SK-N-SH (cell line): ENCODE results near the gene ARHGAP4. TPM values are rescaled to one million over a fixed set of nuclear protein-coding genes. Genes with fewer than 3 reads are reported as not detected.

Experiments
- CTCF ChIA-PET: fragments of 300-600, 350-600 bp; formaldehyde crosslinking; extraction: SDS; loops from one replicate; lab custom pipeline; 2021; lab: Yijun Ruan, JAX
- POLR2A ChIA-PET: fragments of 350-600 bp; sonication (Branson Sonifier 250); formaldehyde crosslinking; extraction: SDS; loops from one replicate; lab custom pipeline; 2020; ENCODE audit warnings: antibody characterized with exemption, inconsistent platforms; lab: Yijun Ruan, JAX
- DNase-seq: peaks from one replicate; pipeline ENCODE4 v3.0.0; 2012
- H2AFZ ChIP-seq: fragments of 200-600 bp; sonication (generic); 2 replicates; pipeline ENCODE4 v1.8.1; 2016; ENCODE audit warnings: antibody characterized with exemption, mild to moderate bottlenecking, low read depth
- H3F3A ChIP-seq: fragments of 200-600 bp; sonication (generic); replicated peaks from 2 replicates; pipeline ENCODE3; 2016; ENCODE audit warnings: antibody characterized with exemption, mild to moderate bottlenecking; ENCODE audit not compliant: insufficient read depth
- H3K27ac ChIP-seq, 2 experiments: fragments of 200-500 bp in 1 of 2; fragments of 200-600 bp in 1 of 2; sonication (Bioruptor generic) in 1 of 2; sonication (generic), shearing (Covaris generic) in 1 of 2; 2 replicates each; pipeline versions ENCODE4 v1.5.1 to v1.6.1; 2014 to 2016; ENCODE audit warnings: low read depth in 2 of 2, inconsistent platforms in 1 of 2, low read length in 1 of 2, mild to moderate bottlenecking in 1 of 2, mixed read lengths in 1 of 2
- H3K27me3 ChIP-seq: fragments of 200-600 bp; sonication (generic), shearing (Covaris generic); 2 replicates; pipeline ENCODE4 v1.6.1; 2016; ENCODE audit warnings: mixed run types; ENCODE audit not compliant: insufficient read depth
- H3K36me3 ChIP-seq, 2 experiments: fragments of 200-500 bp in 1 of 2; fragments of 200-600 bp in 1 of 2; sonication (Bioruptor generic) in 1 of 2; sonication (generic) in 1 of 2; replicated peaks in 1 of 2; 2 replicates each; pipeline versions ENCODE3 to v1.5.1; 2014 to 2016; ENCODE audit warnings: low read length in 1 of 2, mild to moderate bottlenecking in 1 of 2; ENCODE audit not compliant: insufficient read depth in 2 of 2, control insufficient read depth in 1 of 2
- H3K4me1 ChIP-seq, 2 experiments: fragments of 200-500 bp in 1 of 2; fragments of 200-600 bp in 1 of 2; sonication (Bioruptor generic) in 1 of 2; sonication (generic), shearing (Covaris generic) in 1 of 2; 2 replicates each; pipeline versions ENCODE4 v1.5.1 to v1.6.1; 2014 to 2016; ENCODE audit warnings: low read depth in 1 of 2, low read length in 1 of 2, mixed run types in 1 of 2; ENCODE audit not compliant: insufficient read depth in 2 of 2, control insufficient read depth in 1 of 2
- H3K4me2 ChIP-seq: fragments of 200-600 bp; sonication (generic), shearing (Covaris generic); 2 replicates; pipeline ENCODE4 v1.6.1; 2017; ENCODE audit warnings: mixed run types
- H3K4me3 ChIP-seq, 2 experiments: fragments of 200-500 bp in 1 of 2; fragments of 200-600 bp in 1 of 2; sonication (Bioruptor generic) in 1 of 2; sonication (generic), shearing (Covaris generic) in 1 of 2; 2 replicates each; pipeline versions ENCODE4 v1.5.1 to v1.8.1; 2014 to 2016; ENCODE audit warnings: low read depth in 2 of 2, inconsistent platforms in 1 of 2, low read length in 1 of 2, mild to moderate bottlenecking in 1 of 2, mixed read lengths in 1 of 2, moderate library complexity in 1 of 2
- H3K79me2 ChIP-seq: fragments of 200-600 bp; sonication (generic); 2 replicates; pipeline ENCODE4 v1.8.1; 2017; ENCODE audit warnings: mild to moderate bottlenecking; ENCODE audit not compliant: insufficient read depth
- H3K9ac ChIP-seq: fragments of 200-600 bp; sonication (generic); 2 replicates; pipeline ENCODE4 v1.6.1; 2017; ENCODE audit warnings: mixed run types
- H3K9me2 ChIP-seq: fragments of 200-600 bp; sonication (generic); 2 replicates; pipeline ENCODE4 v1.6.1; 2017; ENCODE audit warnings: mixed run types
- H3K9me3 ChIP-seq: fragments of 200-600 bp; sonication (generic); 2 replicates; pipeline ENCODE4 v1.6.1; 2017; ENCODE audit warnings: mixed run types, mild to moderate bottlenecking, moderate library complexity
- H4K20me1 ChIP-seq: fragments of 200-600 bp; sonication (generic); 2 replicates; pipeline ENCODE4 v1.6.1; 2017; ENCODE audit warnings: mild to moderate bottlenecking, mixed run types; ENCODE audit not compliant: insufficient read depth
- EP300 ChIP-seq, 2 experiments: IDR thresholded peaks; 2 replicates each; pipeline versions ENCODE4 v1.4.0 to v1.6.1; 2012; ENCODE audit warnings: borderline replicate concordance in 1 of 2, low read depth in 1 of 2, low read length in 1 of 2
- FOSL2 ChIP-seq: IDR thresholded peaks from 2 replicates; pipeline ENCODE4 v1.4.0; 2012; ENCODE audit warnings: low read depth, mild to moderate bottlenecking, moderate library complexity, borderline replicate concordance
- GABPA ChIP-seq: IDR thresholded peaks from 2 replicates; pipeline ENCODE4 v1.4.0; 2012; ENCODE audit warnings: low read depth, mild to moderate bottlenecking
- GATA2 ChIP-seq: sonication (generic); formaldehyde crosslinking; IDR thresholded peaks from 2 replicates; pipeline ENCODE4 v1.5.0; 2020; ENCODE audit warnings: mild to moderate bottlenecking, missing genetic modification reagents
- IRF3 ChIP-seq: fragments of 150-350 bp; IDR thresholded peaks from 2 replicates; pipeline ENCODE4 v1.6.1; 2016; ENCODE audit warnings: mild to moderate bottlenecking, low read depth, low read length
- MAX ChIP-seq: IDR thresholded peaks from 2 replicates; pipeline ENCODE4 v1.4.0; 2012; ENCODE audit warnings: low read depth
- MXI1 ChIP-seq: IDR thresholded peaks from 2 replicates; pipeline ENCODE4 v1.6.1; 2012; ENCODE audit warnings: mild to moderate bottlenecking, low read depth, low read length, improper control_type of control experiment
- NFIC ChIP-seq: IDR thresholded peaks from 2 replicates; pipeline ENCODE4 v1.4.0; 2012; ENCODE audit warnings: borderline replicate concordance
- POLR2AphosphoS5 ChIP-seq: IDR thresholded peaks from 2 replicates; pipeline ENCODE4 v1.6.1; 2012; ENCODE audit warnings: low read depth, low read length
- RCOR1 ChIP-seq: fragments of 150-350 bp; IDR thresholded peaks from 2 replicates; pipeline ENCODE4 v1.6.1; 2017; ENCODE audit warnings: antibody characterized with exemption, low read length
- REST ChIP-seq: IDR thresholded peaks from 2 replicates; pipeline ENCODE4 v1.6.1; 2012; ENCODE audit warnings: mild to moderate bottlenecking, low read depth, low read length, moderate library complexity
- RXRA ChIP-seq: IDR thresholded peaks from 2 replicates; pipeline ENCODE4 v1.4.0; 2012; ENCODE audit warnings: low read depth, mild to moderate bottlenecking, borderline replicate concordance
- TAF1 ChIP-seq: IDR thresholded peaks from 2 replicates; pipeline ENCODE4 v1.6.1; 2012; ENCODE audit warnings: low read depth, mild to moderate bottlenecking, low read length, moderate library complexity, borderline replicate concordance
- YY1 ChIP-seq: IDR thresholded peaks from 2 replicates; pipeline ENCODE4 v1.4.0; 2012; ENCODE audit warnings: low read depth, mild to moderate bottlenecking
- WGBS: methylation state at CpG from one replicate; pipeline ENCODE4 v1.1.6; 2017; ENCODE audit warnings: low lambda C conversion rate; 5-methylcytosine and 5-hydroxymethylcytosine counted together
- polyA plus RNA-seq, 3 experiments: library from polyadenylated mRNA; depleted of rRNA; stranded (reverse); fragments of >200 nt; gene quantifications; 2 replicates each; pipeline ENCODE4 v1.2.3, GENCODE V29; 2012
- TF ChIP-seq, protein P1 (sequence below): IDR thresholded peaks from 2 replicates; pipeline ENCODE4 v1.4.0; 2012; ENCODE audit warnings: low read depth, borderline replicate concordance
- TF ChIP-seq, protein P2 (sequence below): IDR thresholded peaks from 2 replicates; pipeline ENCODE4; 2012
- TF ChIP-seq, protein P3 (sequence below): fragments of 200-600 bp; sonication (generic); IDR thresholded peaks from 2 replicates; pipeline ENCODE4 v1.6.1; 2017; ENCODE audit warnings: antibody characterized with exemption, mild to moderate bottlenecking, moderate library complexity

ARHGAP4 gene
- polyA plus RNA-seq, 1 of the 3 experiments (the other 2 are of a cell fraction): 1.6 TPM

DNA sequence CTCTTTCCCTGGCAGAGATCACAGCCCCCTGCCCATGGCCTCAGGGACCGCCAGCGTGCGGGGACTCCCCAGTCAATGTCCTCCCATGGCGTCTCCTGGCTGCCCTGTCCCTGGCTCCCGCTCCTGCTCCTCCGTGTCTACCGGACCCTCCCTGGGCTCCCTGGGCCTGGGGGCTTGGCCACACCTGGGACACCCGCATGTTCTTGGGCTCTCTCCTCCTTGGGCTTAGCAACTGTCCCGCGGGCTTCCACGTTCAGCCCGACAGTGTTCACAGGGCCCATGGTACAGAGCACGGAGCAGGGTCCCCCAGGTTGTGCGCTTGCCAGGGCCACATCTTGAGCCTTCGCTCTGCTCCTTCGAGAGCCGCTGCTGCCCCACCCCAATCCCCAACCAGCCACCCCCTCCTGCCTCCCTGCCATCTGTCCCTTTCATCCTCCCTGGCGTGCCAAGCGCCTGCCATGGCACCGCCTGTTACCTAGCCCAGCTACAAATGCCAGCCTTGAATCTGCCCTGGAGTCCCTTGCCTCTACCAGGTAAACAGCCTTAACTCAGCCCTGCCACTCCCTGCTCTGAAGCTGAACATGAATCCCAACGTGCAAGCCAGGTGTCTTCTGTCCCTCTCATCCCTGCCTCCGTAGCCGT, 17.7 kb downstream of the ARHGAP4 start:
- Histone ChIP-seq H4K20me1 (no peaks in the 10 kb centered on the region; the same call in 1 of the 2 replicates), H3K36me3 (no peaks in the 10 kb centered on the region), H3K27me3 (peaks cover 60% of the 10 kb centered on the region), H3K4me2 (no peak overlapping the region), H3K9ac (no peak overlapping the region), H3K9me3 (no peaks in the 10 kb centered on the region), H3K79me2 (no peaks in the 10 kb centered on the region), H3F3A (no peaks in the 10 kb centered on the region), H3K9me2 (no peaks in the 10 kb centered on the region), H3K27ac (no peak overlapping the region), H3K4me1 (peaks cover 0 to 13% of the 10 kb centered on the region in 2 experiments; a peak in 1 of 4 replicates), H2AFZ (no peak overlapping the region), H3K4me3 (no peak overlapping the region)
- WGBS: 31% methylated on average over 16 of the region's 23 CpGs
- ChIA-PET CTCF (interaction anchor here (1.0 to 9.3 kb wide), 2 partner anchors 15 to 24 kb away, joined by 3 to 130 read pairs; partner anchors contain the start of gene ARHGAP4), POLR2A (interaction anchor here (0.8 to 1.8 kb wide), 3 partner anchors 14 to 34 kb away, joined by 3 to 5 read pairs (median 3); no protein-coding TSS in a partner anchor)
- TF ChIP-seq TAF1: no peak
- no peak for TF ChIP-seq GABPA
- no peak for TF ChIP-seq REST
- TF ChIP-seq YY1: no peak
- TF ChIP-seq RCOR1: no peak
- TF ChIP-seq, protein P1, sequence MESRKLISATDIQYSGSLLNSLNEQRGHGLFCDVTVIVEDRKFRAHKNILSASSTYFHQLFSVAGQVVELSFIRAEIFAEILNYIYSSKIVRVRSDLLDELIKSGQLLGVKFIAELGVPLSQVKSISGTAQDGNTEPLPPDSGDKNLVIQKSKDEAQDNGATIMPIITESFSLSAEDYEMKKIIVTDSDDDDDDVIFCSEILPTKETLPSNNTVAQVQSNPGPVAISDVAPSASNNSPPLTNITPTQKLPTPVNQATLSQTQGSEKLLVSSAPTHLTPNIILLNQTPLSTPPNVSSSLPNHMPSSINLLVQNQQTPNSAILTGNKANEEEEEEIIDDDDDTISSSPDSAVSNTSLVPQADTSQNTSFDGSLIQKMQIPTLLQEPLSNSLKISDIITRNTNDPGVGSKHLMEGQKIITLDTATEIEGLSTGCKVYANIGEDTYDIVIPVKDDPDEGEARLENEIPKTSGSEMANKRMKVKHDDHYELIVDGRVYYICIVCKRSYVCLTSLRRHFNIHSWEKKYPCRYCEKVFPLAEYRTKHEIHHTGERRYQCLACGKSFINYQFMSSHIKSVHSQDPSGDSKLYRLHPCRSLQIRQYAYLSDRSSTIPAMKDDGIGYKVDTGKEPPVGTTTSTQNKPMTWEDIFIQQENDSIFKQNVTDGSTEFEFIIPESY: no peak
- TF ChIP-seq, protein P2, sequence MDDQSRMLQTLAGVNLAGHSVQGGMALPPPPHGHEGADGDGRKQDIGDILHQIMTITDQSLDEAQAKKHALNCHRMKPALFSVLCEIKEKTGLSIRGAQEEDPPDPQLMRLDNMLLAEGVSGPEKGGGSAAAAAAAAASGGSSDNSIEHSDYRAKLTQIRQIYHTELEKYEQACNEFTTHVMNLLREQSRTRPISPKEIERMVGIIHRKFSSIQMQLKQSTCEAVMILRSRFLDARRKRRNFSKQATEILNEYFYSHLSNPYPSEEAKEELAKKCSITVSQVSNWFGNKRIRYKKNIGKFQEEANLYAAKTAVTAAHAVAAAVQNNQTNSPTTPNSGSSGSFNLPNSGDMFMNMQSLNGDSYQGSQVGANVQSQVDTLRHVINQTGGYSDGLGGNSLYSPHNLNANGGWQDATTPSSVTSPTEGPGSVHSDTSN: no peak
- TF ChIP-seq IRF3: no peak
- no peak for TF ChIP-seq POLR2AphosphoS5
- no peak for TF ChIP-seq MAX
- no peak for TF ChIP-seq FOSL2
- TF ChIP-seq NFIC: no peak
- TF ChIP-seq RXRA: no peak
- TF ChIP-seq GATA2: no peak
- no peak for TF ChIP-seq MXI1
- TF ChIP-seq, protein P3, sequence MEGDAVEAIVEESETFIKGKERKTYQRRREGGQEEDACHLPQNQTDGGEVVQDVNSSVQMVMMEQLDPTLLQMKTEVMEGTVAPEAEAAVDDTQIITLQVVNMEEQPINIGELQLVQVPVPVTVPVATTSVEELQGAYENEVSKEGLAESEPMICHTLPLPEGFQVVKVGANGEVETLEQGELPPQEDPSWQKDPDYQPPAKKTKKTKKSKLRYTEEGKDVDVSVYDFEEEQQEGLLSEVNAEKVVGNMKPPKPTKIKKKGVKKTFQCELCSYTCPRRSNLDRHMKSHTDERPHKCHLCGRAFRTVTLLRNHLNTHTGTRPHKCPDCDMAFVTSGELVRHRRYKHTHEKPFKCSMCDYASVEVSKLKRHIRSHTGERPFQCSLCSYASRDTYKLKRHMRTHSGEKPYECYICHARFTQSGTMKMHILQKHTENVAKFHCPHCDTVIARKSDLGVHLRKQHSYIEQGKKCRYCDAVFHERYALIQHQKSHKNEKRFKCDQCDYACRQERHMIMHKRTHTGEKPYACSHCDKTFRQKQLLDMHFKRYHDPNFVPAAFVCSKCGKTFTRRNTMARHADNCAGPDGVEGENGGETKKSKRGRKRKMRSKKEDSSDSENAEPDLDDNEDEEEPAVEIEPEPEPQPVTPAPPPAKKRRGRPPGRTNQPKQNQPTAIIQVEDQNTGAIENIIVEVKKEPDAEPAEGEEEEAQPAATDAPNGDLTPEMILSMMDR: no peak
- no peak for TF ChIP-seq EP300 (IDR thresholded peaks at IDR 0.05; ENCODE audit: borderline replicate concordance in 1 of 2, low read depth in 1 of 2, low read length in 1 of 2)
- no peak for DNase-seq
